GM19238 (cell line): ENCODE data around the gene FLNC.

Experiments used
- DNase-seq: peaks from one replicate; pipeline ENCODE4 v3.0.0; 2011; ENCODE audit warnings: low spot score; ENCODE audit not compliant: insufficient read length

FLNC gene

GRCh38 chr7:128831178-128831993 is 1.2 kb downstream of the FLNC start:
- no peak for DNase-seq

- DNase-seq: no peak
Observed at GRCh38 chr7:128831994-128832879, 2.0 kb downstream of the FLNC start.

GRCh38 chr7:128832880-128833147 is 2.6 kb downstream of the FLNC start:
- no peak for DNase-seq

GRCh38 chr7:128833148-128833945 is 3.1 kb downstream of the FLNC start:
- DNase-seq: no peak

GRCh38 chr7:128833946-128834325 is 3.7 kb downstream of the FLNC start:
- DNase-seq: no peak

GRCh38 chr7:128835231-128835751 is 5.1 kb downstream of the FLNC start:
- DNase-seq: no peak

- no peak for DNase-seq
Observed at GRCh38 chr7:128835790-128836641, 5.8 kb downstream of the FLNC start.

- DNase-seq: no peak
Observed at GRCh38 chr7:128836729-128837348, 6.6 kb downstream of the FLNC start.

- DNase-seq: no peak
Observed at GRCh38 chr7:128837521-128837921, 7.3 kb downstream of the FLNC start.

GRCh38 chr7:128838109-128838779 is 8.0 kb downstream of the FLNC start:
- no peak for DNase-seq

- no peak for DNase-seq
Observed at GRCh38 chr7:128838981-128839731, 8.9 kb downstream of the FLNC start.

GRCh38 chr7:128839751-128840177 is 9.6 kb downstream of the FLNC start:
- no peak for DNase-seq

GRCh38 chr7:128840326-128841170 is 10.3 kb downstream of the FLNC start:
- no peak for DNase-seq

- no peak for DNase-seq
Observed at GRCh38 chr7:128841171-128841690, 11.0 kb downstream of the FLNC start.

- peak; percentile 84 for DNase-seq
Observed at GRCh38 chr7:128841921-128842673, 11.9 kb downstream of the FLNC start.

GRCh38 chr7:128842674-128843641 is 12.8 kb downstream of the FLNC start:
- no peak for DNase-seq
